Measurements from ENCODE around the gene SLC16A11. TPM values are rescaled to one million over a fixed set of nuclear protein-coding genes. Genes with fewer than 3 reads are reported as not detected.

SLC16A11 gene
- total and polyA plus RNA-seq, 2 donors (not counting 1 experiment from before 2014, with no cell fraction given): 0.17 TPM; not detected in 1

GRCh38 chr17:7029096-7029495 is 14.8 kb downstream of the SLC16A11 start:
- H3K4me3 ChIP-seq (replicated peaks in 1 of 4; ENCODE audit: control extremely low read depth in 1 of 4, insufficient read depth in 1 of 4, low read depth in 3 of 4, low read length in 4 of 4): no peak overlapping the region
- H3K27me3 ChIP-seq (ENCODE audit: control insufficient read depth, insufficient read depth, low read length): no peaks in the 10 kb centered on the region
- no peak for DNase-seq (ENCODE audit: low read depth in 2 of 2)
- H3K4me1 ChIP-seq (ENCODE audit: control insufficient read depth, extremely low read depth, insufficient read depth, low read length): no peaks in the 10 kb centered on the region
- H3K79me2 ChIP-seq (ENCODE audit: control insufficient read depth, insufficient read depth, low read length): no peaks in the 10 kb centered on the region
- TF ChIP-seq CTCF (conservative IDR thresholded peaks at IDR 0.05 in 1 of 2, IDR thresholded peaks at IDR 0.05 in 1 of 2; ENCODE audit: low read depth in 1 of 2, low read length in 2 of 2): no peak
- TF ChIP-seq EZH2 (IDR thresholded peaks at IDR 0.05; ENCODE audit: low read length, missing control alignments): no peak
- H4K20me1 ChIP-seq (ENCODE audit: control insufficient read depth, extremely low read depth, insufficient read depth, low read length): no peaks in the 10 kb centered on the region
- no peak overlapping the region for H3K9ac ChIP-seq (ENCODE audit: insufficient read depth, low read length)
- no peak overlapping the region for H3K4me2 ChIP-seq (ENCODE audit: extremely low read depth, insufficient read depth, low read length)
- H3K36me3 ChIP-seq (ENCODE audit: control insufficient read depth, insufficient read depth, low read length): no peaks in the 10 kb centered on the region
- H3K9me3 ChIP-seq (ENCODE audit: control insufficient read depth, insufficient read depth, low read depth, low read length): no peaks in the 10 kb centered on the region
- no peak overlapping the region for H2AFZ ChIP-seq (ENCODE audit: low read length)
- no peak overlapping the region for H3K27ac ChIP-seq (ENCODE audit: insufficient read depth, low read length)

GRCh38 chr17:7027335-7027734 is 16.6 kb downstream of the SLC16A11 start:
- no peaks in the 10 kb centered on the region for H3K4me1 ChIP-seq (ENCODE audit: control insufficient read depth, extremely low read depth, insufficient read depth, low read length)
- H3K79me2 ChIP-seq (ENCODE audit: control insufficient read depth, insufficient read depth, low read length): no peaks in the 10 kb centered on the region
- H3K36me3 ChIP-seq (ENCODE audit: control insufficient read depth, insufficient read depth, low read length): no peaks in the 10 kb centered on the region
- no peak overlapping the region for H3K9ac ChIP-seq (ENCODE audit: insufficient read depth, low read length)
- no peak for DNase-seq (ENCODE audit: low read depth in 2 of 2)
- no peak overlapping the region for H3K4me2 ChIP-seq (ENCODE audit: extremely low read depth, insufficient read depth, low read length)
- no peak overlapping the region for H3K4me3 ChIP-seq (replicated peaks in 1 of 4; ENCODE audit: control extremely low read depth in 1 of 4, insufficient read depth in 1 of 4, low read depth in 3 of 4, low read length in 4 of 4)
- no peak overlapping the region for H3K27ac ChIP-seq (ENCODE audit: insufficient read depth, low read length)
- H3K27me3 ChIP-seq (ENCODE audit: control insufficient read depth, insufficient read depth, low read length): no peaks in the 10 kb centered on the region
- H2AFZ ChIP-seq (ENCODE audit: low read length): no peak overlapping the region
- H4K20me1 ChIP-seq (ENCODE audit: control insufficient read depth, extremely low read depth, insufficient read depth, low read length): no peaks in the 10 kb centered on the region
- H3K9me3 ChIP-seq (ENCODE audit: control insufficient read depth, insufficient read depth, low read depth, low read length): no peaks in the 10 kb centered on the region
- TF ChIP-seq CTCF (conservative IDR thresholded peaks at IDR 0.05 in 1 of 2, IDR thresholded peaks at IDR 0.05 in 1 of 2; ENCODE audit: low read depth in 1 of 2, low read length in 2 of 2) (no peak), EZH2 (IDR thresholded peaks at IDR 0.05; ENCODE audit: low read length, missing control alignments) (no peak)

GRCh38 chr17:7026471-7027115 is 17.3 kb downstream of the SLC16A11 start:
- Histone ChIP-seq H3K27ac (ENCODE audit: insufficient read depth, low read length) (no peak overlapping the region), H3K36me3 (ENCODE audit: control insufficient read depth, insufficient read depth, low read length) (no peaks in the 10 kb centered on the region), H3K4me1 (ENCODE audit: control insufficient read depth, extremely low read depth, insufficient read depth, low read length) (peaks cover 2% of the 10 kb centered on the region), H3K27me3 (ENCODE audit: control insufficient read depth, insufficient read depth, low read length) (no peaks in the 10 kb centered on the region), H3K9ac (ENCODE audit: insufficient read depth, low read length) (no peak overlapping the region), H3K9me3 (ENCODE audit: control insufficient read depth, insufficient read depth, low read depth, low read length) (no peaks in the 10 kb centered on the region), H4K20me1 (ENCODE audit: control insufficient read depth, extremely low read depth, insufficient read depth, low read length) (no peaks in the 10 kb centered on the region), H2AFZ (ENCODE audit: low read length) (no peak overlapping the region), H3K4me3 (replicated peaks in 1 of 4; ENCODE audit: control extremely low read depth in 1 of 4, insufficient read depth in 1 of 4, low read depth in 3 of 4, low read length in 4 of 4) (no peak overlapping the region), H3K4me2 (ENCODE audit: extremely low read depth, insufficient read depth, low read length) (no peak overlapping the region), H3K79me2 (ENCODE audit: control insufficient read depth, insufficient read depth, low read length) (no peaks in the 10 kb centered on the region)
- no peak for TF ChIP-seq EZH2 (IDR thresholded peaks at IDR 0.05; ENCODE audit: low read length, missing control alignments)
- TF ChIP-seq CTCF (conservative IDR thresholded peaks at IDR 0.05 in 1 of 2, IDR thresholded peaks at IDR 0.05 in 1 of 2; ENCODE audit: low read depth in 1 of 2, low read length in 2 of 2): no peak
- DNase-seq (ENCODE audit: low read depth in 2 of 2): no peak

Measured in fibroblast of lung (primary cell).